Neural progenitor cell (in vitro differentiated cells): Measurements from ENCODE around the gene PRR12. TPM values are rescaled to one million over a fixed set of nuclear protein-coding genes. Genes with fewer than 3 reads are reported as not detected.

Source experiments
- DNase-seq: peaks from one replicate; pipeline ENCODE4 v3.0.0-alpha.2; 2016; ENCODE audit warnings: low spot score
- H2AFZ ChIP-seq: fragments of 200-600 bp; sonication (generic); replicated peaks from 2 replicates; pipeline ENCODE4 v1.6.1; 2016; ENCODE audit warnings: antibody characterized with exemption
- H3F3A ChIP-seq: fragments of 200-600 bp; sonication (generic); 2 replicates; pipeline ENCODE4 v1.6.1; 2016; ENCODE audit warnings: antibody characterized with exemption, low read depth
- H3K27ac ChIP-seq: fragments of 200-600 bp; sonication (generic); 2 replicates; pipeline ENCODE4 v1.5.1; 2016; ENCODE audit warnings: mild to moderate bottlenecking
- H3K27me3 ChIP-seq: fragments of 200-600 bp; sonication (generic); 2 replicates; pipeline ENCODE4 v1.6.1; 2016; ENCODE audit warnings: mild to moderate bottlenecking, moderate library complexity
- H3K36me3 ChIP-seq: fragments of 200-600 bp; sonication (generic); 2 replicates; pipeline ENCODE4 v1.5.1; 2016
- H3K4me1 ChIP-seq: fragments of 200-600 bp; sonication (generic); 2 replicates; pipeline ENCODE4 v1.6.1; 2016; ENCODE audit warnings: mixed run types
- H3K4me2 ChIP-seq: fragments of 200-600 bp; sonication (generic); 2 replicates; pipeline ENCODE4 v1.6.1; 2016
- H3K4me3 ChIP-seq: fragments of 200-600 bp; sonication (generic); 2 replicates; pipeline ENCODE4 v1.5.1; 2016
- H3K79me2 ChIP-seq: fragments of 200-600 bp; sonication (generic); 2 replicates; pipeline ENCODE4 v1.6.1; 2016; ENCODE audit warnings: low read depth
- H3K9ac ChIP-seq: fragments of 200-600 bp; sonication (generic); 2 replicates; pipeline ENCODE4 v1.6.1; 2016
- H3K9me3 ChIP-seq: fragments of 200-600 bp; sonication (generic); 2 replicates; pipeline ENCODE4 v1.5.1; 2016; ENCODE audit warnings: low read depth
- H4K20me1 ChIP-seq: fragments of 200-600 bp; sonication (generic); 2 replicates; pipeline ENCODE4 v1.6.1; 2016; ENCODE audit warnings: low read depth
- H3K27ac Mint-ChIP-seq: 3 replicates; pipeline ENCODE4 v1.8.0; 2021; ENCODE audit warnings: mixed read lengths
- H3K27me3 Mint-ChIP-seq: 2 replicates; pipeline ENCODE4 v1.8.0; 2022; ENCODE audit warnings: low read depth, mild to moderate bottlenecking, inconsistent platforms, moderate library complexity, mixed read lengths; ENCODE audit not compliant: insufficient read depth
- H3K36me3 Mint-ChIP-seq: 3 replicates; pipeline ENCODE4 v1.8.0; 2021; ENCODE audit warnings: mixed read lengths
- H3K4me1 Mint-ChIP-seq: 3 replicates; pipeline ENCODE4 v1.8.0; 2021; ENCODE audit warnings: mixed read lengths
- H3K4me3 Mint-ChIP-seq: 3 replicates; pipeline ENCODE4 v1.8.0; 2021; ENCODE audit warnings: mild to moderate bottlenecking, moderate library complexity, mixed read lengths
- H3K9me3 Mint-ChIP-seq: 3 replicates; pipeline ENCODE4 v1.8.0; 2020; ENCODE audit warnings: mixed read lengths
- CTCF ChIP-seq: fragments of 200-600 bp; sonication (generic); IDR thresholded peaks from 2 replicates; pipeline ENCODE4 v1.5.1; 2017; ENCODE audit warnings: antibody characterized with exemption, mild to moderate bottlenecking
- EZH2 ChIP-seq: fragments of 200-600 bp; sonication (generic); IDR thresholded peaks from 2 replicates; pipeline ENCODE4 v1.6.1; 2017; ENCODE audit warnings: antibody characterized with exemption, mild to moderate bottlenecking, moderate library complexity
- EZH2phosphoT487 ChIP-seq: fragments of 200-600 bp; sonication (generic); IDR thresholded peaks from 2 replicates; pipeline ENCODE4 v1.6.1; 2017; ENCODE audit warnings: antibody characterized with exemption
- total RNA-seq: library from RNA; depleted of rRNA; stranded (reverse); fragments of >200 nt; gene quantifications from 2 replicates; pipeline ENCODE4 v1.2.3, GENCODE V29; 2015; ENCODE audit warnings: low replicate concordance

Gene PRR12
- total RNA-seq, 1 donor from 2014 or later = 3.2 TPM

- H2AFZ ChIP-seq = no peak overlapping the region
Measured at GRCh38 chr19:49588365-49589122, 2.4 kb upstream of the PRR12 start.

GRCh38 chr19:49589502-49589905 lies 1.5 kb upstream of the PRR12 start:
- Histone ChIP-seq H3K4me2 (peak overlapping the region; percentile 98), H3K4me3 (peak overlapping the region; percentile 87), H3K9ac (no peak overlapping the region), H4K20me1 (peaks cover 23% of the 10 kb centered on the region), H2AFZ (no peak overlapping the region), H3K4me1 (peaks cover 16% of the 10 kb centered on the region), H3K27ac (no peak overlapping the region), H3K27me3 (no peaks in the 10 kb centered on the region), H3K79me2 (peaks cover 33% of the 10 kb centered on the region), H3K36me3 (no peaks in the 10 kb centered on the region), H3F3A (peaks cover 56% of the 10 kb centered on the region), H3K9me3 (no peaks in the 10 kb centered on the region)
- H3K36me3 Mint-ChIP-seq = peaks cover 5% of the 10 kb centered on the region
- H3K27ac Mint-ChIP-seq = no peak overlapping the region
- H3K4me1 Mint-ChIP-seq = peaks cover 30% of the 10 kb centered on the region
- H3K4me3 Mint-ChIP-seq = peak overlapping the region; percentile 66
- H3K27me3 Mint-ChIP-seq = peaks cover 7% of the 10 kb centered on the region
- no peak for TF ChIP-seq EZH2phosphoT487
- TF ChIP-seq EZH2 = no peak
- no peak for TF ChIP-seq CTCF
- DNase-seq = no peak
- no peaks in the 10 kb centered on the region for H3K9me3 Mint-ChIP-seq

More at GRCh38 chr19:49588365-49589122, 2.4 kb upstream of the PRR12 start:
- no peaks in the 10 kb centered on the region for H3K36me3 Mint-ChIP-seq
- H3K4me1 ChIP-seq = peaks cover 10% of the 10 kb centered on the region
- peaks cover 9% of the 10 kb centered on the region for H3K27me3 Mint-ChIP-seq
- H3K79me2 ChIP-seq = peaks cover 23% of the 10 kb centered on the region
- no peaks in the 10 kb centered on the region for H3K36me3 ChIP-seq
- H3K4me3 Mint-ChIP-seq = no peak overlapping the region
- H3F3A ChIP-seq = peaks cover 51% of the 10 kb centered on the region
- peaks cover 27% of the 10 kb centered on the region for H3K4me1 Mint-ChIP-seq
- no peak overlapping the region for H3K27ac ChIP-seq
- H3K9me3 Mint-ChIP-seq = no peaks in the 10 kb centered on the region
- DNase-seq = no peak
- peak overlapping the region; percentile 62 for H3K27ac Mint-ChIP-seq
- H4K20me1 ChIP-seq = peaks cover 13% of the 10 kb centered on the region
- no peaks in the 10 kb centered on the region for H3K27me3 ChIP-seq
- H3K4me2 ChIP-seq = no peak overlapping the region
- TF ChIP-seq CTCF (no peak), EZH2 (no peak), EZH2phosphoT487 (no peak)
- H3K9me3 ChIP-seq = no peaks in the 10 kb centered on the region
- H3K9ac ChIP-seq = no peak overlapping the region
- H3K4me3 ChIP-seq = no peak overlapping the region

- H3K9ac ChIP-seq = peak overlapping the region; percentile 28
- H2AFZ ChIP-seq = peak overlapping the region; percentile 2
- H3K27ac Mint-ChIP-seq = peak overlapping the region; percentile 81
Measured at GRCh38 chr19:49590071-49590970, 661 bp upstream of the PRR12 start.

More at GRCh38 chr19:49590071-49590970, 661 bp upstream of the PRR12 start:
- Mint-ChIP-seq H3K4me3 (peak overlapping the region; percentile 90), H3K36me3 (peaks cover 5% of the 10 kb centered on the region), H3K9me3 (no peaks in the 10 kb centered on the region), H3K4me1 (peaks cover 23% of the 10 kb centered on the region), H3K27me3 (peaks cover 7% of the 10 kb centered on the region)
- peak; percentile 99 for DNase-seq
- H3K36me3 ChIP-seq = no peaks in the 10 kb centered on the region
- H3K27me3 ChIP-seq = no peaks in the 10 kb centered on the region
- peak overlapping the region; percentile 87 for H3K4me3 ChIP-seq
- peak overlapping the region; percentile 61 for H3K27ac ChIP-seq
- H3K4me1 ChIP-seq = peaks cover 10% of the 10 kb centered on the region
- peaks cover 47% of the 10 kb centered on the region for H3F3A ChIP-seq
- H3K9me3 ChIP-seq = no peaks in the 10 kb centered on the region
- H4K20me1 ChIP-seq = peaks cover 31% of the 10 kb centered on the region
- peaks cover 41% of the 10 kb centered on the region for H3K79me2 ChIP-seq
- H3K4me2 ChIP-seq = peak overlapping the region; percentile 98
- TF ChIP-seq EZH2phosphoT487 = no peak
- no peak for TF ChIP-seq EZH2
- TF ChIP-seq CTCF = no peak
